GM12878 (cell line): Measurements from ENCODE around the gene TMEM52. TPM values are rescaled to one million over a fixed set of nuclear protein-coding genes. Genes with fewer than 3 reads are reported as not detected.

Experiments used
- ATAC-seq: fragments of 200-7000 bp; cut with Tn5 transposase; 3 replicates; pipeline ENCODE4 v1.9.1; 2020; ENCODE audit warnings: mild to moderate bottlenecking, moderate library complexity
- BruUV-seq: library from RNA; stranded (reverse); fragments of 400-500 nt; replicated peaks from 2 replicates; lab custom pipeline; 2021; lab: Mats Ljungman, UMichigan
- CTCF ChIA-PET: fragments of 300-600 bp; sonication (Branson Sonifier 250); formaldehyde crosslinking; extraction: SDS; loops from one replicate; lab custom pipeline; 2021; ENCODE audit warnings: inconsistent platforms; lab: Yijun Ruan, JAX
- POLR2A ChIA-PET: fragments of 350-600 bp; formaldehyde crosslinking; extraction: SDS; loops from one replicate; lab custom pipeline; 2021; ENCODE audit warnings: inconsistent platforms; lab: Charles Lee
- RAD21 ChIA-PET: fragments of 300-600 bp; sonication (Branson Sonifier 250); formaldehyde crosslinking; loops from one replicate; lab custom pipeline; 2023; ENCODE audit warnings: antibody characterized with exemption; ENCODE audit not compliant: unreplicated experiment; lab: Charles Lee
- SMC1A ChIA-PET: fragments of 300-600 bp; sonication (Branson Sonifier 250); formaldehyde crosslinking; loops from one replicate; lab custom pipeline; 2023; ENCODE audit not compliant: unreplicated experiment, uncharacterized antibody; lab: Charles Lee
- DNase-seq: peaks from one replicate; pipeline ENCODE4 v3.0.0-alpha.2; 2011; ENCODE audit warnings: low read depth, low spot score
- FAIRE-seq: peaks from 3 replicates; lab custom pipeline; 2011; peaks lifted over from hg19 to GRCh38; lab: Jason Lieb, UNC
- H2AFZ ChIP-seq: 2 replicates; pipeline ENCODE4 v1.6.0; 2011; ENCODE audit warnings: low read depth, low read length, control low read depth; ENCODE audit not compliant: control insufficient read depth
- H3K27ac ChIP-seq: 2 replicates; pipeline ENCODE4 v1.5.1; 2011; ENCODE audit warnings: control low read depth; ENCODE audit not compliant: control insufficient read depth, insufficient read depth
- H3K27me3 ChIP-seq, 2 experiments: replicated peaks in 1 of 2; 2 replicates each; pipeline versions ENCODE4 v1.6.0 to v1.6.1; 2011; ENCODE audit warnings: low read length in 1 of 2; ENCODE audit not compliant: control insufficient read depth in 2 of 2, insufficient read depth in 2 of 2
- H3K36me3 ChIP-seq, 2 experiments: 2 replicates each; pipeline ENCODE4 v1.5.1; 2011; ENCODE audit warnings: low read length in 1 of 2; ENCODE audit not compliant: control insufficient read depth in 2 of 2, insufficient read depth in 2 of 2
- H3K4me1 ChIP-seq: 2 replicates; pipeline ENCODE4 v1.6.1; 2011; ENCODE audit warnings: mild to moderate bottlenecking, low read length, moderate library complexity, mixed read lengths; ENCODE audit not compliant: control insufficient read depth, insufficient read depth
- H3K4me2 ChIP-seq: 2 replicates; pipeline ENCODE4 v1.6.0; 2011; ENCODE audit warnings: control low read depth; ENCODE audit not compliant: control insufficient read depth, insufficient read depth
- H3K4me3 ChIP-seq: fragments of 200-600 bp; sonication (generic); 2 replicates; pipeline ENCODE4 v1.5.1; 2016
- H3K79me2 ChIP-seq: 2 replicates; pipeline ENCODE4 v1.6.0; 2011; ENCODE audit warnings: low read length; ENCODE audit not compliant: control insufficient read depth, insufficient read depth
- H3K9ac ChIP-seq: 2 replicates; pipeline ENCODE4 v1.8.0; 2011; ENCODE audit warnings: low read length, control low read depth, mixed read lengths; ENCODE audit not compliant: control insufficient read depth, insufficient read depth
- H3K9me3 ChIP-seq: replicated peaks from 3 replicates; pipeline ENCODE4 v1.5.1; 2011; ENCODE audit warnings: mild to moderate bottlenecking, low read length; ENCODE audit not compliant: control insufficient read depth, insufficient read depth
- H4K20me1 ChIP-seq: 2 replicates; pipeline ENCODE4 v1.6.0; 2011; ENCODE audit not compliant: control insufficient read depth, insufficient read depth
- CHD4 ChIP-seq: fragments of 200-600 bp; sonication (generic); IDR thresholded peaks from 2 replicates; pipeline ENCODE4 v1.6.1; 2016; ENCODE audit warnings: mild to moderate bottlenecking
- GABPA ChIP-seq: IDR thresholded peaks from 2 replicates; pipeline ENCODE4 v1.6.1; 2014; ENCODE audit warnings: antibody characterized with exemption, low read depth, mild to moderate bottlenecking, inconsistent platforms
- JUNB ChIP-seq: IDR thresholded peaks from 2 replicates; pipeline ENCODE4 v1.6.1; 2016; ENCODE audit warnings: antibody characterized with exemption, mild to moderate bottlenecking
- KLF5 ChIP-seq: fragments of 450-650 bp; IDR thresholded peaks from 2 replicates; pipeline ENCODE4 v1.6.1; 2014; ENCODE audit warnings: mild to moderate bottlenecking; ENCODE audit not compliant: partially characterized antibody
- NFYA ChIP-seq: IDR thresholded peaks from 2 replicates; pipeline ENCODE4 v1.6.1; 2011; ENCODE audit warnings: low read depth, mild to moderate bottlenecking, low read length, improper control_type of control experiment, borderline replicate concordance
- PAX5 ChIP-seq: IDR thresholded peaks from 2 replicates; pipeline ENCODE4 v1.6.1; 2011; ENCODE audit warnings: low read depth, low read length, borderline replicate concordance
- PKNOX1 ChIP-seq: fragments of 450-650 bp; IDR thresholded peaks from 2 replicates; pipeline ENCODE4 v1.6.1; 2016; ENCODE audit warnings: mild to moderate bottlenecking
- POLR2A ChIP-seq: IDR thresholded peaks from 2 replicates; pipeline ENCODE4 v1.6.1; 2011; ENCODE audit warnings: low read depth, mild to moderate bottlenecking, low read length
- POU2F2 ChIP-seq: IDR thresholded peaks from 3 replicates; pipeline ENCODE4 v1.6.1; 2011; ENCODE audit warnings: low read depth, mild to moderate bottlenecking, low read length, borderline replicate concordance
- RBBP5 ChIP-seq: fragments of 200-600 bp; sonication (generic); conservative IDR thresholded peaks from 2 replicates; pipeline ENCODE4 v1.6.1; 2016
- RCOR1 ChIP-seq: conservative IDR thresholded peaks from 2 replicates; pipeline ENCODE4 v1.6.1; 2012; ENCODE audit warnings: low read depth, low read length, improper control_type of control experiment
- REST ChIP-seq: IDR thresholded peaks from 2 replicates; pipeline ENCODE4 v1.6.1; 2012; ENCODE audit warnings: mild to moderate bottlenecking, low read depth, low read length
- RFX5 ChIP-seq: IDR thresholded peaks from 2 replicates; pipeline ENCODE4 v1.6.1; 2011; ENCODE audit warnings: low read depth, low read length, improper control_type of control experiment
- TBL1XR1 ChIP-seq: IDR thresholded peaks from 2 replicates; pipeline ENCODE4 v1.6.1; 2012; ENCODE audit warnings: low read depth, low read length, improper control_type of control experiment
- ZBED1 ChIP-seq: IDR thresholded peaks from 2 replicates; pipeline ENCODE4 v1.6.1; 2016; ENCODE audit warnings: borderline replicate concordance
- ZNF207 ChIP-seq: fragments of 450-650 bp; IDR thresholded peaks from 2 replicates; pipeline ENCODE4 v1.6.1; 2014; ENCODE audit warnings: antibody characterized with exemption, mild to moderate bottlenecking, borderline replicate concordance
- WGBS: methylation state at CpG from one replicate; pipeline ENCODE4 v1.1.6; 2016; ENCODE audit warnings: low lambda C conversion rate; ENCODE audit not compliant: insufficient replicate concordance, insufficient coverage; ENCODE audit errors: missing lambda C conversion rate; 5-methylcytosine and 5-hydroxymethylcytosine counted together
- in situ Hi-C: fragments of 300-500 bp; cut with MboI; formaldehyde crosslinking; loops from 9 replicates; pipeline ENCODE4 v1.14.3; 2018; ENCODE audit warnings: mixed read lengths
- intact Hi-C: fragments of 100-400 bp; cut with micrococcal nuclease; formaldehyde crosslinking; loops from one replicate; pipeline ENCODE4 v1.14.2; 2022; ENCODE audit not compliant: unreplicated experiment
- polyA plus RNA-seq, 11 experiments: library from polyadenylated mRNA; depleted of rRNA in 4 of 11; unstranded in 6 of 11; stranded (reverse) in 5 of 11; fragments of >200 nt; fragmentation: Nextera tagmentation in 4 of 11; fragmentation: Illumina TruSeq in 1 of 11; extraction: Ambion mirVana in 4 of 11; extraction: Trizol in 1 of 11; gene quantifications; 1 replicate in 1 of 11; 2 replicates in 10 of 11; pipeline versions ENCODE4 v1.2.1 to v1.2.3, GENCODE V29; 2011 to 2016; ENCODE audit warnings: inconsistent platforms in 2 of 11, missing spikeins in 2 of 11, low read depth in 1 of 11
- total RNA-seq, 4 experiments: library from RNA; depleted of rRNA in 3 of 4; stranded (reverse); fragments of >200 nt in 3 of 4; fragmentation: Illumina TruSeq in 1 of 4; extraction: Trizol in 1 of 4; gene quantifications; 2 replicates each; pipeline versions ENCODE4 v1.2.1 to v1.2.3, GENCODE V29; 2013 to 2021
- TF ChIP-seq, protein P1 (sequence below): fragments of 450-650 bp; IDR thresholded peaks from 2 replicates; pipeline ENCODE4 v1.6.1; 2016; ENCODE audit warnings: mild to moderate bottlenecking
- TF ChIP-seq, protein P2 (sequence below): fragments of 150-350 bp; IDR thresholded peaks from 2 replicates; pipeline ENCODE4 v1.6.1; 2016; ENCODE audit warnings: low read depth, low read length

The TMEM52 gene
- total and polyA plus RNA-seq, 10 of the 15 experiments (the other 5 are each of a cell fraction or from before 2014, with no cell fraction given), result 0.17 to 0.33 (median 0.24) TPM; not detected in 7

DNA sequence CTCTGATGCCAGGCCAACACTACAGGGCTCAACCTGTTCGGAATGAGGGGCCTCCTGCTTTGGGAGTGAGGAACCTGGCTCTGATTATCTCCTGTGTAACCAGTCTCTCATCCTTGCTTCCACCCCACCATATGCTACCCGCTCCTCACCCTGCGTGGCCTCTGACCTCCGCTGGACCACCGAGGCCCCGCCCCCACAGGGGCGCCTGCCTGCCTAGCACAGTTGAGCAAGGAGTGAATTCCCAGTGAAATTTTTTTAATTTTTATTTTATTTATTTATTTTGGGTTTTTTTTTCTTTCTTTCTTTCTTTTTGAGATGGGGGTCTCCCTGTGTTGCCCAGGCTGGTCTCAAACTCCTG lies 26.3 kb downstream of the TMEM52 start:
- peaks cover 32% of the 10 kb centered on the region for H3K79me2 ChIP-seq
- in situ Hi-C loops, result no loop called here
- RAD21 ChIA-PET, result interaction anchor here (1.1 kb wide), 1 partner anchor 113 kb away, joined by 4 read pairs; no protein-coding TSS in a partner anchor
- H3K4me2 ChIP-seq, result no peak overlapping the region
- CTCF ChIA-PET, result interaction anchor here (1.3 to 1.5 kb wide), 2 partner anchors 13 to 16 kb away, joined by 6 to 12 read pairs; no protein-coding TSS in a partner anchor
- POLR2A ChIA-PET, result no interaction called here
- FAIRE-seq, result no peak
- SMC1A ChIA-PET, result no interaction called here
- no peak overlapping the region for H3K9ac ChIP-seq
- intact Hi-C loops, result loop anchor here (5.0 kb wide), 1 partner anchor 115 kb away; the partner anchor contains the start of gene NADK
- H3K36me3 ChIP-seq, result no peaks in the 10 kb centered on the region
- no peaks in the 10 kb centered on the region for H3K9me3 ChIP-seq
- H4K20me1 ChIP-seq, result no peaks in the 10 kb centered on the region
- no peak for ATAC-seq
- H3K27me3 ChIP-seq, result no peaks in the 10 kb centered on the region
- no peak overlapping the region for H2AFZ ChIP-seq
- H3K4me3 ChIP-seq, result no peak overlapping the region
- no peak for DNase-seq
- WGBS, result 61% methylated on average over 7 of the region's 7 CpGs
- BruUV-seq, result no TSS peak
- H3K27ac ChIP-seq, result no peak overlapping the region
- H3K4me1 ChIP-seq, result peaks cover 21% of the 10 kb centered on the region
- TF ChIP-seq RBBP5 (no peak), NFYA (no peak), ZNF207 (no peak), CHD4 (no peak), TBL1XR1 (no peak), PAX5 (no peak), ZBED1 (no peak), PKNOX1 (no peak), POLR2A (no peak), KLF5 (no peak), JUNB (no peak), RCOR1 (no peak), REST (no peak), POU2F2 (no peak), GABPA (no peak), RFX5 (no peak)
- TF ChIP-seq, protein P1, sequence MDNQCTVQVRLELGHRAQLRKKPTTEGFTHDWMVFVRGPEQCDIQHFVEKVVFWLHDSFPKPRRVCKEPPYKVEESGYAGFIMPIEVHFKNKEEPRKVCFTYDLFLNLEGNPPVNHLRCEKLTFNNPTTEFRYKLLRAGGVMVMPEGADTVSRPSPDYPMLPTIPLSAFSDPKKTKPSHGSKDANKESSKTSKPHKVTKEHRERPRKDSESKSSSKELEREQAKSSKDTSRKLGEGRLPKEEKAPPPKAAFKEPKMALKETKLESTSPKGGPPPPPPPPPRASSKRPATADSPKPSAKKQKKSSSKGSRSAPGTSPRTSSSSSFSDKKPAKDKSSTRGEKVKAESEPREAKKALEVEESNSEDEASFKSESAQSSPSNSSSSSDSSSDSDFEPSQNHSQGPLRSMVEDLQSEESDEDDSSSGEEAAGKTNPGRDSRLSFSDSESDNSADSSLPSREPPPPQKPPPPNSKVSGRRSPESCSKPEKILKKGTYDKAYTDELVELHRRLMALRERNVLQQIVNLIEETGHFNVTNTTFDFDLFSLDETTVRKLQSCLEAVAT, result no peak
- TF ChIP-seq, protein P2, sequence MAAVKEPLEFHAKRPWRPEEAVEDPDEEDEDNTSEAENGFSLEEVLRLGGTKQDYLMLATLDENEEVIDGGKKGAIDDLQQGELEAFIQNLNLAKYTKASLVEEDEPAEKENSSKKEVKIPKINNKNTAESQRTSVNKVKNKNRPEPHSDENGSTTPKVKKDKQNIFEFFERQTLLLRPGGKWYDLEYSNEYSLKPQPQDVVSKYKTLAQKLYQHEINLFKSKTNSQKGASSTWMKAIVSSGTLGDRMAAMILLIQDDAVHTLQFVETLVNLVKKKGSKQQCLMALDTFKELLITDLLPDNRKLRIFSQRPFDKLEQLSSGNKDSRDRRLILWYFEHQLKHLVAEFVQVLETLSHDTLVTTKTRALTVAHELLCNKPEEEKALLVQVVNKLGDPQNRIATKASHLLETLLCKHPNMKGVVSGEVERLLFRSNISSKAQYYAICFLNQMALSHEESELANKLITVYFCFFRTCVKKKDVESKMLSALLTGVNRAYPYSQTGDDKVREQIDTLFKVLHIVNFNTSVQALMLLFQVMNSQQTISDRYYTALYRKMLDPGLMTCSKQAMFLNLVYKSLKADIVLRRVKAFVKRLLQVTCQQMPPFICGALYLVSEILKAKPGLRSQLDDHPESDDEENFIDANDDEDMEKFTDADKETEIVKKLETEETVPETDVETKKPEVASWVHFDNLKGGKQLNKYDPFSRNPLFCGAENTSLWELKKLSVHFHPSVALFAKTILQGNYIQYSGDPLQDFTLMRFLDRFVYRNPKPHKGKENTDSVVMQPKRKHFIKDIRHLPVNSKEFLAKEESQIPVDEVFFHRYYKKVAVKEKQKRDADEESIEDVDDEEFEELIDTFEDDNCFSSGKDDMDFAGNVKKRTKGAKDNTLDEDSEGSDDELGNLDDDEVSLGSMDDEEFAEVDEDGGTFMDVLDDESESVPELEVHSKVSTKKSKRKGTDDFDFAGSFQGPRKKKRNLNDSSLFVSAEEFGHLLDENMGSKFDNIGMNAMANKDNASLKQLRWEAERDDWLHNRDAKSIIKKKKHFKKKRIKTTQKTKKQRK, result no peak
